OCI-LY7 (cell line): ENCODE data around the gene ALDH16A1. TPM values are rescaled to one million over a fixed set of nuclear protein-coding genes. Genes with fewer than 3 reads are reported as not detected.

Experiments used
- BruUV-seq: library from RNA; stranded (reverse); fragments of 400-500 nt; replicated peaks from 2 replicates; lab custom pipeline; 2021; lab: Mats Ljungman, UMichigan
- CTCF ChIA-PET: fragments of 300-600 bp; sonication (Branson Sonifier 250); formaldehyde crosslinking; loops from one replicate; lab custom pipeline; 2022; ENCODE audit warnings: antibody characterized with exemption; ENCODE audit not compliant: unreplicated experiment; lab: Charles Lee
- POLR2A ChIA-PET: fragments of 300-600 bp; sonication (Branson Sonifier 250); formaldehyde crosslinking; loops from one replicate; lab custom pipeline; 2022; ENCODE audit warnings: antibody characterized with exemption; lab: Charles Lee
- DNase-seq: peaks from one replicate; pipeline ENCODE4 v3.0.0-alpha.2; 2015; ENCODE audit warnings: low spot score
- H2AFZ ChIP-seq: fragments of 200-600 bp; sonication (generic), shearing (Covaris generic); 2 replicates; pipeline ENCODE4 v1.6.1; 2014; ENCODE audit warnings: mild to moderate bottlenecking, antibody characterized with exemption, low read length, moderate library complexity
- H3K27ac ChIP-seq: fragments of 200-600 bp; sonication (generic); 2 replicates; pipeline ENCODE4 v1.5.1; 2014; ENCODE audit warnings: mixed run types, low read depth, mild to moderate bottlenecking, moderate library complexity, low read length, inconsistent platforms; ENCODE audit not compliant: poor library complexity, severe bottlenecking
- H3K36me3 ChIP-seq: fragments of 200-600 bp; sonication (generic); 2 replicates; pipeline ENCODE4 v1.6.1; 2014; ENCODE audit warnings: mild to moderate bottlenecking, antibody characterized with exemption, low read length, moderate library complexity, mixed read lengths; ENCODE audit not compliant: insufficient read depth
- H3K4me1 ChIP-seq: fragments of 200-600 bp; sonication (generic); 2 replicates; pipeline ENCODE4 v1.5.1; 2014; ENCODE audit warnings: mild to moderate bottlenecking, low read length; ENCODE audit not compliant: insufficient read depth, poor library complexity, severe bottlenecking
- H3K4me2 ChIP-seq: fragments of 200-600 bp; sonication (generic); 2 replicates; pipeline ENCODE4 v1.6.1; 2014; ENCODE audit warnings: mild to moderate bottlenecking, low read length
- H3K4me3 ChIP-seq: fragments of 200-600 bp; sonication (generic); 2 replicates; pipeline ENCODE4 v1.5.1; 2014; ENCODE audit warnings: mild to moderate bottlenecking, low read depth, low read length; ENCODE audit not compliant: poor library complexity, severe bottlenecking
- H3K79me2 ChIP-seq: fragments of 200-600 bp; sonication (generic); 2 replicates; pipeline ENCODE4 v1.6.1; 2016; ENCODE audit warnings: low read depth, mild to moderate bottlenecking, low read length, moderate library complexity, mixed read lengths; ENCODE audit not compliant: insufficient read depth
- H3K9me2 ChIP-seq: fragments of 200-600 bp; sonication (generic); 2 replicates; pipeline ENCODE4 v1.6.1; 2016; ENCODE audit warnings: mild to moderate bottlenecking, low read length, mixed read lengths; ENCODE audit not compliant: insufficient read depth
- H3K9me3 ChIP-seq: fragments of 200-600 bp; sonication (generic); 2 replicates; pipeline ENCODE4 v1.6.1; 2014; ENCODE audit warnings: mild to moderate bottlenecking, mixed run types, low read length, mixed read lengths
- H4K20me1 ChIP-seq: fragments of 200-600 bp; sonication (generic); 2 replicates; pipeline ENCODE4 v1.6.1; 2014; ENCODE audit warnings: mild to moderate bottlenecking, antibody characterized with exemption, low read length, moderate library complexity, mixed read lengths; ENCODE audit not compliant: insufficient read depth
- CTCF ChIP-seq: fragments of 200-600 bp; sonication (generic); conservative IDR thresholded peaks from 2 replicates; pipeline ENCODE4 v1.5.1; 2014; ENCODE audit warnings: mild to moderate bottlenecking, antibody characterized with exemption, low read length, moderate library complexity, mixed read lengths
- EZH2phosphoT487 ChIP-seq: fragments of 200-600 bp; sonication (generic); IDR thresholded peaks from 2 replicates; pipeline ENCODE4 v1.6.1; 2018; ENCODE audit warnings: low read depth, borderline replicate concordance, mild to moderate bottlenecking, mixed run types, antibody characterized with exemption, low read length, moderate library complexity, mixed read lengths
- intact Hi-C: fragments of 100-400 bp; cut with micrococcal nuclease; formaldehyde crosslinking; loops from one replicate; pipeline ENCODE4 v1.10.0; 2022; ENCODE audit not compliant: unreplicated experiment
- total RNA-seq, 2 experiments: library from RNA; depleted of rRNA in 1 of 2; stranded (reverse); fragments of >200 nt in 1 of 2; shearing (Covaris generic) in 1 of 2; gene quantifications; 2 replicates each; pipeline ENCODE4 v1.2.3, GENCODE V29; 2014 to 2022

ALDH16A1 gene
- total RNA-seq, 2 experiments from 2014 or later = 26.0 to 55.4 TPM

GRCh38 chr19:49491804-49492572 is 39.0 kb downstream of the ALDH16A1 start:
- intact Hi-C loops = loop anchor here (10.0 kb wide), 2 partner anchors 273 to 857 kb away; partner anchors contain the start of genes AP2A1, DBP and TSKS
- BruUV-seq = TSS peak; percentile 41
- CTCF ChIA-PET = no interaction called here
- peaks cover 51% of the 10 kb centered on the region for H3K4me1 ChIP-seq
- H4K20me1 ChIP-seq = peaks cover 12% of the 10 kb centered on the region; the same call in 1 of the 2 replicates
- H3K9me2 ChIP-seq = no peaks in the 10 kb centered on the region
- no peak for DNase-seq
- peak overlapping the region; percentile 9; the same call in 1 of the 2 replicates for H3K4me2 ChIP-seq
- no peaks in the 10 kb centered on the region for H3K9me3 ChIP-seq
- H3K4me3 ChIP-seq = no peak overlapping the region
- H2AFZ ChIP-seq = no peak overlapping the region
- POLR2A ChIA-PET = no interaction called here
- H3K79me2 ChIP-seq = peaks cover 42% of the 10 kb centered on the region
- peak overlapping the region; percentile 94 for H3K27ac ChIP-seq
- peaks cover 68% of the 10 kb centered on the region for H3K36me3 ChIP-seq
- no peak for TF ChIP-seq EZH2phosphoT487
- TF ChIP-seq CTCF = no peak

DNA sequence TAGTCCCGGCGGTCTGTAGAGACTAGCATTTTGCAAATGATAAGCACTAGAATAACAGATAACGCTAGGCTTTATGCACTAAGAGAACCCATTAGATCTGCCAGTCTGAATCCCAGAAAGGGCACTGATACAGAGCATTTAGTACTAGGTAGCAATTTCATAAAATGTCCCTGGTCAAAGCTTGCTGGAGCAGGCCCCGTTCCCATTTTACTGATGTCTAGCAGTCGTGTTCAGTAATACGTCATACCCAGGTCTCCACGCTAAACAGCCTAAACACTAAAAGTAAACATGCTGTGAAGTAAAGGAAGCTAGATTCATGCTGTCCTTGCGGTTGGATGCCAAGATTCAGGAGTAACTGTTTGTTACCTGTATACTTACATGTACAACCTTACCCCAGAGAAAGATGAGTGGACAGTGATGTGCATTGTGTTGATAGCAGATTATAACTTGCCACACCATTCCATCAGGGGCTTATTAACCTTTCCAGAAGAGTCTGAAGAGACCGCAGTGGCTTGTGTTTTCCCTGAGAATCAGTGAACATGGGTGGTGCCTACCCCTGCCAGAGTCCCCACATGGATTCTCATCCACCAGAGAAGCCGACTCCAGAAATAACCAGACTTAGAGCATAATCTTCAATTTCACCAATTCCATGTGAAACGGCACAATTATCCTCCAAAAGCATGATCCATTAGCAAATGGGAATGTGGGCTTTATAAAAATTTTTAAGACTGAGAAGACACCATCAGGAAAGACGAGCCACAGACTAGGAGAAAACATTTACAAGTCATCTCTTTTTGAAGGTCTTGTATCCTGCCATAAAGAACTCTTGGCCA is 39.8 kb downstream of the ALDH16A1 start:
- peaks cover 55% of the 10 kb centered on the region for H3K4me1 ChIP-seq
- peak overlapping the region; percentile 94 for H3K27ac ChIP-seq
- ChIA-PET CTCF (no interaction called here), POLR2A (no interaction called here)
- no peaks in the 10 kb centered on the region for H3K9me3 ChIP-seq
- intact Hi-C loops = loop anchor here (10.0 kb wide), 2 partner anchors 272 to 858 kb away; partner anchors contain the start of genes AP2A1, DBP and TSKS
- no peak for TF ChIP-seq CTCF
- no peak for TF ChIP-seq EZH2phosphoT487
- peaks cover 73% of the 10 kb centered on the region for H3K36me3 ChIP-seq
- no TSS peak for BruUV-seq
- peaks cover 46% of the 10 kb centered on the region for H3K79me2 ChIP-seq
- H3K4me2 ChIP-seq = peak overlapping the region; percentile 9; the same call in 1 of the 2 replicates
- no peak overlapping the region for H3K4me3 ChIP-seq
- peak; percentile 44 for DNase-seq
- no peak overlapping the region for H2AFZ ChIP-seq
- H3K9me2 ChIP-seq = no peaks in the 10 kb centered on the region
- H4K20me1 ChIP-seq = peaks cover 15% of the 10 kb centered on the region
